ENCODE measurements around the gene KCNJ15.

- TF ChIP-seq, protein P1, sequence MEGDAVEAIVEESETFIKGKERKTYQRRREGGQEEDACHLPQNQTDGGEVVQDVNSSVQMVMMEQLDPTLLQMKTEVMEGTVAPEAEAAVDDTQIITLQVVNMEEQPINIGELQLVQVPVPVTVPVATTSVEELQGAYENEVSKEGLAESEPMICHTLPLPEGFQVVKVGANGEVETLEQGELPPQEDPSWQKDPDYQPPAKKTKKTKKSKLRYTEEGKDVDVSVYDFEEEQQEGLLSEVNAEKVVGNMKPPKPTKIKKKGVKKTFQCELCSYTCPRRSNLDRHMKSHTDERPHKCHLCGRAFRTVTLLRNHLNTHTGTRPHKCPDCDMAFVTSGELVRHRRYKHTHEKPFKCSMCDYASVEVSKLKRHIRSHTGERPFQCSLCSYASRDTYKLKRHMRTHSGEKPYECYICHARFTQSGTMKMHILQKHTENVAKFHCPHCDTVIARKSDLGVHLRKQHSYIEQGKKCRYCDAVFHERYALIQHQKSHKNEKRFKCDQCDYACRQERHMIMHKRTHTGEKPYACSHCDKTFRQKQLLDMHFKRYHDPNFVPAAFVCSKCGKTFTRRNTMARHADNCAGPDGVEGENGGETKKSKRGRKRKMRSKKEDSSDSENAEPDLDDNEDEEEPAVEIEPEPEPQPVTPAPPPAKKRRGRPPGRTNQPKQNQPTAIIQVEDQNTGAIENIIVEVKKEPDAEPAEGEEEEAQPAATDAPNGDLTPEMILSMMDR (IDR thresholded peaks at IDR 0.05; ENCODE audit: low read depth, low read length) = no peak
- no peak for TF ChIP-seq EZH2phosphoT487 (IDR thresholded peaks at IDR 0.05; ENCODE audit: low read depth)
Observed at GRCh38 chr21:38246511-38246910, 10.3 kb upstream of the KCNJ15 start.

All from OCI-LY3 (cell line).